ENCODE measurements around the gene TRAPPC3.

DNA sequence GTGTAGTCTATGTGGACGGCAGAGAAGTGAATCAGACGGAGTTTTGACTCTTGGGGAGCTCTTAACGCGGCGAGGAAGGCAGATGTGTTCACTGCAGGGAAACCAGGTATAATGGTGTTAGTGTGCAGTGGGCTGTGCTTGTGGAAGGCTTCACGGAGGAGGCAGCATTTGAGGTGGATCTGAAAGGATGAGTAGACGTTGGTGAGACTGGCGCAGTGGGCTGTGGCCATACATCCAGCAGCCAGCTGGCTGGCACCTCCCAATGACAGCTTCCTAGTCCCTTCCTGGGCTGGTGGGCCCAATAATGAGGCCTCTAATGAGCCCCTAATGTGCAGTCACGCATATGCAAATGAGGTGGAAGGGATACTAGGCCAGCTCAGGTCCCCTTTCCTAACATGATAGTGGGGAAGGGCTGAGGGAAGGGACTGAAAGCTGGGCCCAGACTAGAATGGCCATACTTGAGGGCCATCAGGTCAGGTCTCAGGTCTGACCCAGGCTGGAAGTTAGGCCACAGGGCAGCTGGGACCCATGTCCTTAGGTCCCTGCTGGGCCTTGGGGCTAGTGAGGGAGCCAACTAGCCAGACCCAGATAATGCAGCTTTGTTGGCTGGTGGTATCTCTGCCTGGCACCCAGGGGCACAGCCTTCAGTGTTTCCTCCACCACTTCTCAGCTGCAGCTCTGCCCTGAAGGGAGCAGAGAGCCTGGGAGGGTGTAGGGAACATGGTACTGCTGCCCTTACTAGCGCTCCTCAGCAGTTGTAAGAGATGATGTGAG, 10.5 kb upstream of the TRAPPC3 start:
- no peak for TF ChIP-seq CTCF (IDR thresholded peaks at IDR 0.05)
- no peak for TF ChIP-seq ZFX (IDR thresholded peaks at IDR 0.05; ENCODE audit: borderline replicate concordance)
